ENCODE measurements around the gene HARS2. TPM values are rescaled to one million over a fixed set of nuclear protein-coding genes. Genes with fewer than 3 reads are reported as not detected.
A peak's percentile ranks its signal among the peaks of the same experiment; 100 is the strongest.
"Not testable (repeated sequence)": the region's sequence is repeated elsewhere in the genome, so short reads cannot be mapped to it uniquely, and the experiment has no call there.

Gene HARS2
- total RNA-seq, 1 donor from 2014 or later: 29.9 TPM

DNA sequence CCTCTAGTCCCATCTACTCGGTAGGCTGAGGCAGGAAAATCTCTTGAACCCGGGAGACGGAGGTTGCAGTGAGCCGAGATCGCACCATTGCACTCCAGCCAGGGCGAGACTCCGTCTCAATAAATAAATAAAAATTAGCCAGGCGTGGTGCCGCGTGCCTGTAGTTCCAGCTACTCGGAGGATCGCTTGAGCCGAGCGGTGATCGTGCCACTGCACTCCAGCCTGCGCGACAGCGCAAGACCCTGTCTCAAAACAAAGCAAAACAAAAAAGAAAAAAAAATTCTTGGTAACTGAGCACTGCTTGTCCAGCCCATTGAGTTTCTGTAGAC is 27.3 kb upstream of the HARS2 start:
- peak overlapping the region; percentile 84 for H3K27ac ChIP-seq (ENCODE audit: low read depth, low read length)
- peak overlapping the region; percentile 90 for H2AFZ ChIP-seq (ENCODE audit: low read depth, low read length)

DNA sequence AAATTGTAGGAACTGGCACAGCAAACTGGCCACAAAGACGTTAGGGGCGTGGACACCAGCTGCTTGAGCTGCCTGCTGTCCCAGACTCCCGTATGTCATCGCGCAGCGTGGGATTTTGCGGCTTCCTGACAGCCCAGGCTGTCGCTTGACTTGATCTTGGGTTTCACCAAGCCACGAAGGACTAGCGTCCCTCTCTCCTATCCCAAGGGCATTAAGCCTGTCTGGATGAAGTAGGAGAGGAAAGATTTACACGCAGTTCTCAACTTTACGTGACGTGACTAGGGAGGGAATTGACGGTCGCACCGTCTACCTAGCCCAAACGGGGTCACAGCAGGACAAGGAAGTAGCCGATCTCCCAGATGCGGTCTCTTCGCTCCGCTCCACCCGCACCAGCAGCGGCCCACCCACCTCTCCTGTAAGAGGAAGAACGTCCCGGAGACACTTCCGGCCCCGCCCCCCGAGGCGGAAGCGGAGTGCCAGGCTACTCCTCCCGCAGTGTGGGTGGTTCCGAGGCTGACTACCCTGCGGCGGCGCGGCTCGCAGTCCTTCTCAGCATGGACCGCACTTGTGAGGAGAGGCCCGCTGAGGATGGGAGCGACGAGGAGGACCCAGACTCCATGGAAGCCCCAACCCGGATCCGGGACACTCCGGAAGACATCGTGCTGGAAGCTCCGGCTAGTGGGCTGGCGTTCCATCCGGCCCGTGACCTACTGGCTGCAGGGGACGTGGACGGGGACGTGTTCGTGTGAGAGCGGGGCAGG is 26.7 kb upstream of the HARS2 start, which contains the start of gene WDR55:
Gene WDR55, plus strand, starts transcription at position 546 of the 761 bp plus-strand sequence. Its CDS starts 9 bp downstream, at position 555.
- Mint-ChIP-seq H3K27ac (ENCODE audit: unreplicated experiment) (peak within 1 kb of the TSS; percentile 96), H3K9me3 (ENCODE audit: unreplicated experiment) (peaks cover 2% of the 10 kb centered on the region), H3K4me1 (ENCODE audit: low read depth, unreplicated experiment) (peaks cover 14% of the 10 kb centered on the region), H3K36me3 (ENCODE audit: low read depth, unreplicated experiment) (peaks cover 24% of the 10 kb centered on the region), H3K4me3 (ENCODE audit: unreplicated experiment) (peak within 1 kb of the TSS; percentile 97), H3K27me3 (ENCODE audit: low read depth, unreplicated experiment) (no peaks in the 10 kb centered on the region)
- TF ChIP-seq, protein P1, sequence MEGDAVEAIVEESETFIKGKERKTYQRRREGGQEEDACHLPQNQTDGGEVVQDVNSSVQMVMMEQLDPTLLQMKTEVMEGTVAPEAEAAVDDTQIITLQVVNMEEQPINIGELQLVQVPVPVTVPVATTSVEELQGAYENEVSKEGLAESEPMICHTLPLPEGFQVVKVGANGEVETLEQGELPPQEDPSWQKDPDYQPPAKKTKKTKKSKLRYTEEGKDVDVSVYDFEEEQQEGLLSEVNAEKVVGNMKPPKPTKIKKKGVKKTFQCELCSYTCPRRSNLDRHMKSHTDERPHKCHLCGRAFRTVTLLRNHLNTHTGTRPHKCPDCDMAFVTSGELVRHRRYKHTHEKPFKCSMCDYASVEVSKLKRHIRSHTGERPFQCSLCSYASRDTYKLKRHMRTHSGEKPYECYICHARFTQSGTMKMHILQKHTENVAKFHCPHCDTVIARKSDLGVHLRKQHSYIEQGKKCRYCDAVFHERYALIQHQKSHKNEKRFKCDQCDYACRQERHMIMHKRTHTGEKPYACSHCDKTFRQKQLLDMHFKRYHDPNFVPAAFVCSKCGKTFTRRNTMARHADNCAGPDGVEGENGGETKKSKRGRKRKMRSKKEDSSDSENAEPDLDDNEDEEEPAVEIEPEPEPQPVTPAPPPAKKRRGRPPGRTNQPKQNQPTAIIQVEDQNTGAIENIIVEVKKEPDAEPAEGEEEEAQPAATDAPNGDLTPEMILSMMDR (IDR thresholded peaks at IDR 0.05; ENCODE audit: insufficient read depth, low read depth, low read length): no peak
- TF ChIP-seq EZH2 (IDR thresholded peaks at IDR 0.05; ENCODE audit: insufficient read depth, low read length): no peak
- Histone ChIP-seq H3K27ac (ENCODE audit: low read depth, low read length) (peak within 1 kb of the TSS; percentile 84), H3K9me3 (ENCODE audit: insufficient read depth, low read depth, low read length) (no peaks in the 10 kb centered on the region), H3K27me3 (ENCODE audit: insufficient read depth, low read length) (no peaks in the 10 kb centered on the region), H3K9ac (ENCODE audit: low read length) (peak within 1 kb of the TSS; percentile 90), H2AFZ (ENCODE audit: low read depth, low read length) (peak within 1 kb of the TSS; percentile 90), H3K36me3 (ENCODE audit: insufficient read depth, low read length) (peaks cover 34% of the 10 kb centered on the region), H3K4me2 (ENCODE audit: low read length) (peak within 1 kb of the TSS; percentile 98), H4K20me1 (ENCODE audit: insufficient read depth, low read length) (peaks cover 34% of the 10 kb centered on the region), H3K79me2 (ENCODE audit: insufficient read depth, low read length) (peaks cover 46% of the 10 kb centered on the region), H3K4me3 (ENCODE audit: insufficient read depth, low read depth, low read length) (peak within 1 kb of the TSS; percentile 94), H3K4me1 (ENCODE audit: insufficient read depth, low read length) (no peaks in the 10 kb centered on the region)
- no peak for FAIRE-seq
- DNase-seq (ENCODE audit: low read depth): peak; percentile 87

More for the DNA sequence above, 27.3 kb upstream of the HARS2 start:
- peak overlapping the region; percentile 98 for H3K4me2 ChIP-seq (ENCODE audit: low read length)
- H3K27me3 ChIP-seq (ENCODE audit: insufficient read depth, low read length): no peaks in the 10 kb centered on the region
- H3K9me3 ChIP-seq (ENCODE audit: insufficient read depth, low read depth, low read length): no peaks in the 10 kb centered on the region
- peak overlapping the region; percentile 90 for H3K9ac ChIP-seq (ENCODE audit: low read length)
- H3K4me3 Mint-ChIP-seq (ENCODE audit: unreplicated experiment): peak overlapping the region; percentile 97
- H3K4me1 ChIP-seq (ENCODE audit: insufficient read depth, low read length): no peaks in the 10 kb centered on the region
- FAIRE-seq (no peak), DNase-seq (ENCODE audit: low read depth) (no peak)
- peaks cover 29% of the 10 kb centered on the region for H4K20me1 ChIP-seq (ENCODE audit: insufficient read depth, low read length)
- peak overlapping the region; percentile 94 for H3K4me3 ChIP-seq (ENCODE audit: insufficient read depth, low read depth, low read length)
- peaks cover 36% of the 10 kb centered on the region for H3K36me3 ChIP-seq (ENCODE audit: insufficient read depth, low read length)
- no peaks in the 10 kb centered on the region for H3K27me3 Mint-ChIP-seq (ENCODE audit: low read depth, unreplicated experiment)
- no peak for TF ChIP-seq EZH2 (IDR thresholded peaks at IDR 0.05; ENCODE audit: insufficient read depth, low read length)
- TF ChIP-seq, protein P1 (IDR thresholded peaks at IDR 0.05; ENCODE audit: insufficient read depth, low read depth, low read length): no peak
- peak overlapping the region; percentile 96 for H3K27ac Mint-ChIP-seq (ENCODE audit: unreplicated experiment)
- H3K36me3 Mint-ChIP-seq (ENCODE audit: low read depth, unreplicated experiment): peaks cover 27% of the 10 kb centered on the region
- peaks cover 42% of the 10 kb centered on the region for H3K79me2 ChIP-seq (ENCODE audit: insufficient read depth, low read length)
- H3K9me3 Mint-ChIP-seq (ENCODE audit: unreplicated experiment): peaks cover 2% of the 10 kb centered on the region
- peaks cover 18% of the 10 kb centered on the region for H3K4me1 Mint-ChIP-seq (ENCODE audit: low read depth, unreplicated experiment)

DNA sequence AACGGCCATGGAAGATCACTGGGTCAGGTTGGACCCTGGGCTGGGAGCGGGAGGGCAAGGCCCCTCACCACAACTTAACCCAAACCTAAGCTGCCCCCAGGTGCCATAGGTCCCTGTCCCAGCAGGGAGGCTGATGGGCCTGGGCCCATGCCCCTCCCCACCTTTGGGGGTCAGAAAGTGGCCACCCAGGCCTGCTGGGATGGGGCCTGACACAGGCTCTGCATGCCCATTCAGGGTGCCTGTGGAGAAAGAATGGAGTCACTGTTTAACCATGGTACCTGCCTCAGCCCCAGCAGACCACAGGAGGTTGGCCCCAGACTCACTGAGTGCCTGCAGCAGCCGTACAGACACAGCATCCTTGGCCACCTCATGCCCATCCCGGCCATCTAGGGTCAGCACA is 20.2 kb upstream of the HARS2 start:
- DNase-seq (ENCODE audit: low read depth); H3K4me2 ChIP-seq (ENCODE audit: low read length); H3K4me1 ChIP-seq (ENCODE audit: insufficient read depth, low read length); FAIRE-seq; H3K4me3 ChIP-seq (ENCODE audit: insufficient read depth, low read depth, low read length); H2AFZ ChIP-seq (ENCODE audit: low read depth, low read length); H3K27ac Mint-ChIP-seq (ENCODE audit: unreplicated experiment); H3K9ac ChIP-seq (ENCODE audit: low read length); H3K9me3 Mint-ChIP-seq (ENCODE audit: unreplicated experiment); H3K27ac ChIP-seq (ENCODE audit: low read depth, low read length); H3K27me3 ChIP-seq (ENCODE audit: insufficient read depth, low read length); H3K9me3 ChIP-seq (ENCODE audit: insufficient read depth, low read depth, low read length); H3K27me3 Mint-ChIP-seq (ENCODE audit: low read depth, unreplicated experiment); H3K4me3 Mint-ChIP-seq (ENCODE audit: unreplicated experiment): not testable (repeated sequence)
- Mint-ChIP-seq H3K4me1 (ENCODE audit: low read depth, unreplicated experiment) (peaks cover 14% of the 10 kb centered on the region), H3K36me3 (ENCODE audit: low read depth, unreplicated experiment) (peaks cover 29% of the 10 kb centered on the region)
- Histone ChIP-seq H3K36me3 (ENCODE audit: insufficient read depth, low read length) (peaks cover 30% of the 10 kb centered on the region), H4K20me1 (ENCODE audit: insufficient read depth, low read length) (peaks cover 43% of the 10 kb centered on the region), H3K79me2 (ENCODE audit: insufficient read depth, low read length) (peaks cover 33% of the 10 kb centered on the region)

All from astrocyte (in vitro differentiated cells and primary cell).